Endothelial cell (in vitro differentiated cells): ENCODE data around the gene PHLDA1. TPM values are rescaled to one million over a fixed set of nuclear protein-coding genes. Genes with fewer than 3 reads are reported as not detected.

ENCODE experiments used
- DNase-seq: peaks from one replicate; pipeline ENCODE4 v3.0.0; 2021; ENCODE audit warnings: low spot score
- H3K27ac Mint-ChIP-seq: one replicate; pipeline ENCODE4 v1.8.0; 2021; ENCODE audit warnings: mixed read lengths, inconsistent platforms; ENCODE audit not compliant: unreplicated experiment
- H3K27me3 Mint-ChIP-seq: one replicate; pipeline ENCODE4 v1.8.0; 2021; ENCODE audit warnings: mild to moderate bottlenecking, moderate library complexity, mixed read lengths, inconsistent platforms; ENCODE audit not compliant: unreplicated experiment
- H3K36me3 Mint-ChIP-seq: one replicate; pipeline ENCODE4 v1.8.0; 2021; ENCODE audit warnings: mild to moderate bottlenecking, low read depth, mixed read lengths, inconsistent platforms; ENCODE audit not compliant: unreplicated experiment
- H3K4me1 Mint-ChIP-seq: one replicate; pipeline ENCODE4 v1.8.0; 2021; ENCODE audit warnings: mild to moderate bottlenecking, mixed read lengths, inconsistent platforms; ENCODE audit not compliant: unreplicated experiment
- H3K4me3 Mint-ChIP-seq: one replicate; pipeline ENCODE4 v1.8.0; 2021; ENCODE audit warnings: mild to moderate bottlenecking, mixed read lengths, inconsistent platforms; ENCODE audit not compliant: unreplicated experiment
- H3K9me3 Mint-ChIP-seq: one replicate; pipeline ENCODE4 v1.8.0; 2021; ENCODE audit warnings: mixed read lengths, inconsistent platforms; ENCODE audit not compliant: unreplicated experiment
- total RNA-seq: library from RNA; stranded (reverse); fragmentation: NEBNext Ultra II Directional; extraction: Animal tissue kit (Norgen Biotek cat#: 25700); gene quantifications from one replicate; pipeline ENCODE4 v1.2.1, GENCODE V29; 2021; ENCODE audit not compliant: unreplicated experiment
- TF ChIP-seq, protein P1 (sequence below): fragments of 200-600 bp; sonication (generic); IDR thresholded peaks from one replicate; pipeline ENCODE4 v1.5.0; 2021; ENCODE audit warnings: antibody characterized with exemption; ENCODE audit not compliant: unreplicated experiment

Gene PHLDA1
- total RNA-seq, 1 donor from 2014 or later: 50.3 TPM

DNA sequence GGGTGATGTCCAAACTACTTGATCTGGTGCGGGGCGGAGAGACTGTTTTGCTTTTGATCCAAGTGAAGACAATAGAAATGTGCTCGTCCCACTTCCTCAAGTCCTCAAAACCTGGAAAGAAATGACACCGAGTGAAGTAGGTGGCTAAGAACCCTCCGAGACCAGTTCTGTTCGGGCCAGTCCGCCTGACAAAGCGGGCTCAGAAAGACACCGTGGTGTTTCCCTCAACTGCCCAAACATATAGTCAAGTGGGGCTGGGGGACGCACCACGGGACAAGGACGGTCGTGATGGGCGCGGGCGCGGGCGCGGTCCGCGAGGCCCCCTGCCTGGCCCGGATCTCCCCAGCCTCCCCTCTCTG lies 1.6 kb downstream of the PHLDA1 start:
- TF ChIP-seq, protein P1, sequence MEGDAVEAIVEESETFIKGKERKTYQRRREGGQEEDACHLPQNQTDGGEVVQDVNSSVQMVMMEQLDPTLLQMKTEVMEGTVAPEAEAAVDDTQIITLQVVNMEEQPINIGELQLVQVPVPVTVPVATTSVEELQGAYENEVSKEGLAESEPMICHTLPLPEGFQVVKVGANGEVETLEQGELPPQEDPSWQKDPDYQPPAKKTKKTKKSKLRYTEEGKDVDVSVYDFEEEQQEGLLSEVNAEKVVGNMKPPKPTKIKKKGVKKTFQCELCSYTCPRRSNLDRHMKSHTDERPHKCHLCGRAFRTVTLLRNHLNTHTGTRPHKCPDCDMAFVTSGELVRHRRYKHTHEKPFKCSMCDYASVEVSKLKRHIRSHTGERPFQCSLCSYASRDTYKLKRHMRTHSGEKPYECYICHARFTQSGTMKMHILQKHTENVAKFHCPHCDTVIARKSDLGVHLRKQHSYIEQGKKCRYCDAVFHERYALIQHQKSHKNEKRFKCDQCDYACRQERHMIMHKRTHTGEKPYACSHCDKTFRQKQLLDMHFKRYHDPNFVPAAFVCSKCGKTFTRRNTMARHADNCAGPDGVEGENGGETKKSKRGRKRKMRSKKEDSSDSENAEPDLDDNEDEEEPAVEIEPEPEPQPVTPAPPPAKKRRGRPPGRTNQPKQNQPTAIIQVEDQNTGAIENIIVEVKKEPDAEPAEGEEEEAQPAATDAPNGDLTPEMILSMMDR: no peak
- Mint-ChIP-seq H3K27ac (peak overlapping the region; percentile 87), H3K4me3 (peak overlapping the region; percentile 97), H3K27me3 (peaks cover 13% of the 10 kb centered on the region), H3K9me3 (no peaks in the 10 kb centered on the region), H3K36me3 (peaks cover 22% of the 10 kb centered on the region), H3K4me1 (peaks cover 40% of the 10 kb centered on the region)
- DNase-seq: peak; percentile 22

DNA sequence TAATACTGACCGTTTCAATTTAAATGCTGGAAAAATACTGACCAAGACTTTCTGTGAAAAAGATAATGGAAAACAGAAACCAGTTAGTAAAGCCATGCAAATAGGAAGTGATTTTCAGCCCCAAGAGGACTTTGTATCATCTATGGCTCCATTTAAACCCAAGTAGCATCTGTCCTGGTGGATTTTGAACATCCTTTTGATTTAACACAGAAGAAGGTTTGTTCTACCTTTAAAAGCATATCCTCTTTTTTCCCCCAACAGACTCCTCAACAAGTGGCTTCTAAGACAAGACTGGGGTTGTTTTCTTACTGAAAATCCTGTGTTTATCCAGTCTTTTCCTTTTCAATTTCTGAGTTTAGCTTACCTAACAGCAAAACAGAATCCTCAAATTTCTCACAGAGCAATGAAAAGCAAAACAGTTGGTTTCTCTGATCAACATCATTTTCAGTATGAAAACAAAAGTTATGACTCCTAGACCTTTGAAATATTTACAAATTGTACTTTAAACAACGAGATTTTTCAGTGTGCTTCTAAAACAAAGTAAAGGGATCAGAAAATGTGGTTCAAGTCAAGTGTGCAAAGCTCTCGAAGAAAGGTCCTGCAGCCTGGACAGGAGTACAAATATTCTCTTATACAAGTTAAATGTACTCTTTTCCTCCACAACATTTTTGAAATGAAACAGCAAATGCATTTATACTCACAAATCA lies 2.9 kb downstream of the PHLDA1 start:
- no peak for DNase-seq
- peak overlapping the region; percentile 97 for H3K4me3 Mint-ChIP-seq
- H3K4me1 Mint-ChIP-seq: peaks cover 36% of the 10 kb centered on the region
- H3K9me3 Mint-ChIP-seq: no peaks in the 10 kb centered on the region
- peaks cover 22% of the 10 kb centered on the region for H3K36me3 Mint-ChIP-seq
- H3K27me3 Mint-ChIP-seq: peaks cover 13% of the 10 kb centered on the region
- H3K27ac Mint-ChIP-seq: peak overlapping the region; percentile 42
- TF ChIP-seq, protein P1: no peak

DNA sequence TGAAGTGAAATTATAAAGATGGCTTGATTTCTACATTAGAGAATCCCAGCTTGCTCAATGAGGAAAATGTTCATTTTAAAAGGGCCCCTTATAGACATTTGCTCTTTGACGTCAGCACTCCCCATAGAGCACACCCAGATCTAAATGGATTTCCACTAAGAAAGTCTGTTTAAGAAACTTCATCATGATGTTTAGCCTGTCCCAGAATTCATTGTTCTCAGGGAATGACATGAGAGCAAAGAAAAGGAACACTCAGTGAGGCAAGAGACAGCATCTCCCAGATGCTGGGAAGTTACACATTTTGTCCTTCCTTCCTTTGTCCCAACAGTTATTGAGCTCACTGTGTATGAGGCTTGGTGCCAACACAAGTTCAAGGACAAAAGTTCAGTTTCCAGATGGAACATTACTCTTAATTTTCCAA lies 4.9 kb downstream of the PHLDA1 start:
- H3K4me1 Mint-ChIP-seq: peaks cover 22% of the 10 kb centered on the region
- peaks cover 8% of the 10 kb centered on the region for H3K27me3 Mint-ChIP-seq
- peak overlapping the region; percentile 88 for H3K27ac Mint-ChIP-seq
- DNase-seq: no peak
- TF ChIP-seq, protein P1: no peak
- peaks cover 22% of the 10 kb centered on the region for H3K36me3 Mint-ChIP-seq
- no peaks in the 10 kb centered on the region for H3K9me3 Mint-ChIP-seq
- H3K4me3 Mint-ChIP-seq: no peak overlapping the region

DNA sequence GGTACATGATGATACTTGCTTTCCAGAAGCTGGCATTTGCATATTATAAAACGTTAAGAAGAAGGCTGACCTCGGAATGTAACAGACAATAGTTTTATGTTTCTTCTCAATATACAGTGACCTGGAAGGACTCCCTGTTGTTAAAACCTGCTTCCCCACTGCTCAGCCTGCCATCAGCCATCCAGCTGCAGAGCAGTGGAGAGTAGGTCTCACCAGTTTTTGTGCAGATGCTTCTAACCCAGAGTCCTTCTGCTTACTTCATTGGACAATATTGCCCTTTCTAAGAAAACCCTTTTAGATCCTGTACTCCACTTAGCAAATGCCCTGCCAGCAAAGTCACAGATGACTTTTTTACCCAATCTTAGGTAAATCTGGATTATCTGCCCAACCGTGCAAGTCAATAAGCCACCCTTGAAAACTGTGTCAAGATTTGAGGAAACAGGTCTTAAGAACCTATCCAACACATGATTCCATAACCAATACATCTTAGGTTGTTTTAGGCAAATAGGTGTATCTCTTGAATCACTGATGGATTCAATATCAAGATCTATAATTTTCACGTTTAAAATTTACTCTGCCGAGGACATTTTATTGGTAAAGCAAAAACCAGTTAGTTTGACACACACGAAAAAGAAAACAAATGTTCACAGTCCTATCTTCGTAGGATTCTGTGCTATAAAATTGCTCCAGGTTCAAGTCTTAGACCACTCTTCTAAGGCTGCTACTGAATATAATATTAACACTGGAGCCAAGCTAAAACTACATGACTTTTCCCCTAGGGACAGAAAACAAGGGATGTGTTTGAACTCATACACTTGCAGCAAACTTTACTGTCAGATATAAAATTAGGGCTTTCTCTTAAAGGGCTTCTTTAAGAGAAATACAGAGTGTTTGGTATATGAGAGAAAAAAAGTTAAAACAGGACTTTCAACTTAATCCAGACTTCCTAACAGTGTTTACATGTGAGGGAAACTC lies 5.7 kb downstream of the PHLDA1 start:
- H3K27ac Mint-ChIP-seq: peak overlapping the region; percentile 88
- no peak overlapping the region for H3K4me3 Mint-ChIP-seq
- H3K9me3 Mint-ChIP-seq: no peaks in the 10 kb centered on the region
- peaks cover 7% of the 10 kb centered on the region for H3K27me3 Mint-ChIP-seq
- TF ChIP-seq, protein P1: no peak
- H3K4me1 Mint-ChIP-seq: peaks cover 22% of the 10 kb centered on the region
- H3K36me3 Mint-ChIP-seq: peaks cover 22% of the 10 kb centered on the region
- no peak for DNase-seq
